ENCODE measurements around the gene POLR1A. TPM values are rescaled to one million over a fixed set of nuclear protein-coding genes. Genes with fewer than 3 reads are reported as not detected.
A peak's percentile ranks its signal among the peaks of the same experiment; 100 is the strongest.

The POLR1A gene
- total and polyA plus RNA-seq, 10 donors: 1.8 to 39.0 (median 20.1) TPM

- no peak for TF ChIP-seq POLR2AphosphoS5 (IDR thresholded peaks at IDR 0.05)
- intact Hi-C loops (cut with DNase I; ENCODE audit: low total_unique reads): no loop called here
- Histone ChIP-seq H3K27ac (peak overlapping the region; percentile 85 to 97 (median 94)), H3K4me1 (peaks cover 46 to 71% (median 56%) of the 10 kb centered on the region in 6 donors), H3K4me3 (no peak overlapping the region), H3K9me3 (no peaks in the 10 kb centered on the region), H3K36me3 (peaks cover 2 to 70% (median 24%) of the 10 kb centered on the region in 6 donors), H3K27me3 (replicated peaks in 1 of 7) (no peaks in the 10 kb centered on the region)
- DNase-seq: no peak
- 81 to 90% (median 86%) methylated on average over 9 of the region's 9 CpGs for WGBS, 5 donors
Observed at GRCh38 chr2:86039178-86039962, 66.3 kb downstream of the POLR1A start.

GRCh38 chr2:86038291-86039081 lies 67.2 kb downstream of the POLR1A start:
- H3K4me1 ChIP-seq: peaks cover 46 to 80% (median 56%) of the 10 kb centered on the region in 6 donors
- 31 to 45% (median 38%) methylated on average over 12 of the region's 12 CpGs for WGBS, 5 donors
- intact Hi-C loops (cut with DNase I; ENCODE audit: low total_unique reads): no loop called here
- peak overlapping the region; percentile 85 to 97 (median 94) for H3K27ac ChIP-seq
- TF ChIP-seq POLR2AphosphoS5 (IDR thresholded peaks at IDR 0.05): peak in 2 of 3 donors; percentile 64 to 74
- TF ChIP-seq POLR2A (IDR thresholded peaks at IDR 0.05): no peak
- DNase-seq: peak; percentile 69
- H3K9me3 ChIP-seq: no peaks in the 10 kb centered on the region
- H3K4me3 ChIP-seq: no peak overlapping the region
- no peaks in the 10 kb centered on the region for H3K27me3 ChIP-seq (replicated peaks in 1 of 7)
- peaks cover 2 to 70% (median 21%) of the 10 kb centered on the region in 6 donors for H3K36me3 ChIP-seq

GRCh38 chr2:86037795-86038192 lies 67.9 kb downstream of the POLR1A start:
- peak; percentile 77 for DNase-seq
- peaks cover 2 to 70% (median 22%) of the 10 kb centered on the region in 6 donors for H3K36me3 ChIP-seq
- peaks cover 46 to 81% (median 56%) of the 10 kb centered on the region in 6 donors for H3K4me1 ChIP-seq
- no peaks in the 10 kb centered on the region for H3K27me3 ChIP-seq (replicated peaks in 1 of 7)
- H3K27ac ChIP-seq: peak overlapping the region; percentile 85 to 97 (median 94)
- intact Hi-C loops (cut with DNase I; ENCODE audit: low total_unique reads): no loop called here
- TF ChIP-seq POLR2AphosphoS5 (IDR thresholded peaks at IDR 0.05) (no peak), CTCF (IDR thresholded peaks at IDR 0.05 in 8 of 11, conservative IDR thresholded peaks at IDR 0.05 in 3 of 11) (no peak), POLR2A (IDR thresholded peaks at IDR 0.05) (no peak)
- peak overlapping the region in 1 of 8 donors; percentile 54 for H3K4me3 ChIP-seq
- H3K9me3 ChIP-seq: no peaks in the 10 kb centered on the region
- 43 to 54% (median 51%) methylated on average over 7 of the region's 7 CpGs for WGBS, 5 donors

- H3K4me1 ChIP-seq: peaks cover 46 to 81% (median 56%) of the 10 kb centered on the region in 6 donors
- no peaks in the 10 kb centered on the region for H3K27me3 ChIP-seq (replicated peaks in 1 of 7)
- intact Hi-C loops (cut with DNase I; ENCODE audit: low total_unique reads): no loop called here
- peak; percentile 87 for DNase-seq
- WGBS, 5 donors: 15 to 23% (median 22%) methylated on average over 10 to 12 of the region's 12 CpGs
- H3K4me3 ChIP-seq: peak overlapping the region in 1 of 8 donors; percentile 54
- H3K36me3 ChIP-seq: peaks cover 0 to 70% (median 17%) of the 10 kb centered on the region in 6 donors
- H3K27ac ChIP-seq: peak overlapping the region; percentile 85 to 97 (median 94)
- H3K9me3 ChIP-seq: no peaks in the 10 kb centered on the region
- no peak for TF ChIP-seq POLR2A (IDR thresholded peaks at IDR 0.05)
- peak; percentile 55 to 67 (median 62) for TF ChIP-seq POLR2AphosphoS5 (IDR thresholded peaks at IDR 0.05)
Observed at GRCh38 chr2:86037141-86037794, 68.4 kb downstream of the POLR1A start.

GRCh38 chr2:86036669-86037138 lies 69.0 kb downstream of the POLR1A start:
- Histone ChIP-seq H3K4me3 (peak overlapping the region in 3 of 8 donors; percentile 6 to 54 (median 23)), H3K27ac (peak overlapping the region; percentile 85 to 97 (median 94)), H3K36me3 (peaks cover 0 to 70% (median 19%) of the 10 kb centered on the region in 6 donors), H3K4me1 (peaks cover 46 to 79% (median 56%) of the 10 kb centered on the region in 6 donors), H3K27me3 (replicated peaks in 1 of 7) (no peaks in the 10 kb centered on the region), H3K9me3 (no peaks in the 10 kb centered on the region)
- intact Hi-C loops (cut with DNase I; ENCODE audit: low total_unique reads): no loop called here
- WGBS, 5 donors: 9 to 18% (median 16%) methylated on average over 7 of the region's 7 CpGs
- TF ChIP-seq CTCF (IDR thresholded peaks at IDR 0.05 in 8 of 11, conservative IDR thresholded peaks at IDR 0.05 in 3 of 11): no peak
- TF ChIP-seq POLR2A (IDR thresholded peaks at IDR 0.05): no peak
- no peak for TF ChIP-seq POLR2AphosphoS5 (IDR thresholded peaks at IDR 0.05)
- DNase-seq: peak; percentile 78
